Endothelial cell of hepatic sinusoid (primary cell): ENCODE data around the gene C12orf42.

ENCODE experiments used
- in situ Hi-C: cut with HindIII; loops from 2 replicates; pipeline ENCODE4 v1.10.0; 2017; ENCODE audit warnings: low sequenced_read_pairs

Gene C12orf42

DNA sequence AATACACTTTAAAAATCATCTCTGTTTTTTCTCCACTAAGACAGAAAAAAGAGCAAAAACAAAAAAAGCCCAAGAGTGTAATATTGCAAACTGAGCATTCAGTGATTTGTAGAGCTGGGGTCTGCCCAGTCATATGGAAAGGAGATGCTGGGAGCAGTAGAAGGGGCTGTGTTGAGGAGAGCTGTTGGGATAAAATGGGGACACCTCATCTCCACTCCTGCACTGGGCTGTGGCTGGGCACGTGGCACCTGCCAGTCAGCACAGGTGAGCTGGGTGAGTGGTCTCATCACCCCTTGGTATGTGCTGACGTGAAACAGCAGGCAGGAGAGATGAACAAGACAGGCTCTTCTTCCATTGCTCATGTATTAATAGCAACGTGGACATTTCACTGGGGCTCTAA lies 217.4 kb downstream of the C12orf42 start:
- in situ Hi-C loops = no loop called here

- in situ Hi-C loops = no loop called here
These were observed 222.1 kb downstream of the C12orf42 start for GRCh38 chr12:103273645-103274044.

DNA sequence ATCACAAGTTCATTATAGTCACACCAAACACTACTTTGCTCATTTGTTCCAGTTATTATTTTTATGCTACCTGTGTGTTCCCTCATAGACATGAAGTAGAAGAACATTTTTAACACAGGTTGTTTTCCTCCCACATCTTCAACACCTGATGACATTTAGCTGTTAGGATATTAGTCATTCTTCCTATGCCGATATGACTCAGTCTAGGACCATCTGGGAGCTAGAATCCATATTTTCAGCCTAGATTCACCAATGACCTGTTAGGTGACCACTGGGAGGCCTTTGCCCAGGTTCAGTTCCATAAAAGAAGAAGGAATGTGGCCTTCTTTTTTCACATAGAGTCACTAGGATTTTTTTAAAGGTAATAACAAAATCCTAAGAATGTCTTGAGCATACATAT lies 222.8 kb downstream of the C12orf42 start:
- in situ Hi-C loops = no loop called here

DNA sequence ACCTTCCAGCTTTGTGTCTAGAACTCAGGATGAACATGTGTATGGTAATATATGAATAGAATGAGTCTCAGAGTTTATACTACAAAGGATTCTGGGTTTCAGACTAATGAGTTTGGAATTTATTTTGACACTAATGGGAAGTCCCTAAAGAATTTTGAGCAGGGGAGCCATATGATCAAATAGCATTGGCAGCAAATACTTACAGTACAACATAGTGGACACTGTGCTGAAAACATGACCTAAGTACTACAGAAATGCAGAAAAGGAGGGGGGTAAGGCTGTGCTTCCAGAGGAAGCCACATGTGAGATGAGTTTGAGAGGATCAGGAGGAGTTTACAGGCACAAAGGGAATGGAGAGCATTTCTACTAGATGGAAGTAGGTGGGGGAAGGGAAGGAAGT lies 225.8 kb downstream of the C12orf42 start:
- in situ Hi-C loops = no loop called here

DNA sequence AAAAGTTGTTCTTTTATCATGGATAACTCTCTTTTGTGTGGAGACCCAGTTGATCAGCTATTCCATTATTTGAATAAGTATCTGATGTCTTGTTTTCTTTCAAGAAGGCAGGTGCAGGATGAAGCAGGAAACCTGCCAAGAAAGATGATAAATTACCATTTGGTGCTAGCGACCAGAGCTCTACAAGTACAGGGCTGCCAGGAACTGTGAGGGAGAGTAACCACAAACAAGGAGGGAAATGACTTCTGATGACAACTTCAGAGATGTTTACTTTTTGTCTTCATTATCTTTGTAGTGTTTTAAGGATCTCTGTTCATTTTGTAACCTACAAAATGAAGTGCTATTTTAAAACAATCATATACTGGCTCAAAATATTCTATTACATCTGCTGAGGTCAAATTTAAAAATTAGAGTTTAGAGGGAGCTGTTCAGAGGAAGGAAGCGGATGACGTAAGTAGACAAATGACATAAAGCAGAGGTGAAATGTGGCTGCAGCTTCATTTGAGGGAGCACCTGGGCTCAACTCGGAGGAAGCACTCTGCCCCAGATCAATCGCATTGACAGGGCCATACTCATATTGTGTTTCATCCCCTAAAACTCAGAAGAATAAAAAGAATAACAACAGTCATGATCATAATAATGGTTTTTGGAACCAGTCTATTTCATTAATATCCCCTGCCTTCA lies 226.8 kb downstream of the C12orf42 start:
- in situ Hi-C loops = no loop called here

GRCh38 chr12:103257763-103258162 lies 238.0 kb downstream of the C12orf42 start:
- in situ Hi-C loops = no loop called here
